ENCODE results near the gene DNAJC16.
A peak's percentile ranks its signal among the peaks of the same experiment; 100 is the strongest.
"Not testable (repeated sequence)": the region's sequence is repeated elsewhere in the genome, so short reads cannot be mapped to it uniquely, and the experiment has no call there.

DNAJC16 gene

GRCh38 chr1:15506831-15507230 is 19.8 kb upstream of the DNAJC16 start:
- DNase-seq (ENCODE audit: low spot score) (no peak), FAIRE-seq (no peak)

- FAIRE-seq = no peak
Measured at GRCh38 chr1:15507278-15507677, 19.4 kb upstream of the DNAJC16 start.

DNA sequence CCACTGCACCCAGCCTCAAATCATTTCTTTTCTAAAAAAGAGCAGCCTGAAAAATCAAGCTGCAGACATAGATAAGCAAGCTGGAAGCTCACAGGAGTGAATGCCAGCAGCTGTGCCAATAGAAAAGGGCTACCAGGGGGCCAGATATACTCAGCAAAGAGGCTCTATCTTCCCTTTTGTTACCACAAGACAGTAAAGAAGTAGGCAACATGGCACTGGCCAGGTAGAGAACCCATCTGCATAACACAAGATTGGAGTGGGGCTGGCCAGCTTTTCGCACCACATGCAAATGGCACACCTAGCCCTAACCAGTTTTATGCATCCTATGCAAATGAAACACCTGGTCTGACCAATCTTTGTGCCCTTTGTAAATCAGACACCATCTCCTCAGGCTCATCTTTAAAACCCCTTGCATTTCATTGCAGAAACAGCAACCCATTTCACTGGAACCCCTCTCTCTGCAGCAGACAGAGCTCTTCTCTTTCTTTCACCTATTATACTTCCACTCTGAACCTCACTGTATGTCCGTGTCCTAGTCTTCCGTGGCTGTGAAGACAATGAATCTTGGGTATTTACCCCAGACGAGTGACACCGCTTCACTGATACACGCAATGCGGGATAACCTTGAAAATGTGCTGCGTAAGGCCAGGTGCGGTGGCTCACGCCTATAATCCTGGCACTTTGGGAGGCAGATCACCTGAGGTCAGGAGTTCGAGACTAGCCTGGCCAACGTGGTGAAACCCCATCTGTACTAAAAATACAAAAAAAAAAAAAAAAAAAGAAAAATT is 17.8 kb upstream of the DNAJC16 start:
- FAIRE-seq (no peak), DNase-seq (ENCODE audit: low spot score) (no peak)

More at GRCh38 chr1:15507278-15507677, 19.4 kb upstream of the DNAJC16 start:
- no peak for DNase-seq (ENCODE audit: low spot score)

GRCh38 chr1:15509586-15509985 is 17.1 kb upstream of the DNAJC16 start:
- FAIRE-seq = no peak

DNA sequence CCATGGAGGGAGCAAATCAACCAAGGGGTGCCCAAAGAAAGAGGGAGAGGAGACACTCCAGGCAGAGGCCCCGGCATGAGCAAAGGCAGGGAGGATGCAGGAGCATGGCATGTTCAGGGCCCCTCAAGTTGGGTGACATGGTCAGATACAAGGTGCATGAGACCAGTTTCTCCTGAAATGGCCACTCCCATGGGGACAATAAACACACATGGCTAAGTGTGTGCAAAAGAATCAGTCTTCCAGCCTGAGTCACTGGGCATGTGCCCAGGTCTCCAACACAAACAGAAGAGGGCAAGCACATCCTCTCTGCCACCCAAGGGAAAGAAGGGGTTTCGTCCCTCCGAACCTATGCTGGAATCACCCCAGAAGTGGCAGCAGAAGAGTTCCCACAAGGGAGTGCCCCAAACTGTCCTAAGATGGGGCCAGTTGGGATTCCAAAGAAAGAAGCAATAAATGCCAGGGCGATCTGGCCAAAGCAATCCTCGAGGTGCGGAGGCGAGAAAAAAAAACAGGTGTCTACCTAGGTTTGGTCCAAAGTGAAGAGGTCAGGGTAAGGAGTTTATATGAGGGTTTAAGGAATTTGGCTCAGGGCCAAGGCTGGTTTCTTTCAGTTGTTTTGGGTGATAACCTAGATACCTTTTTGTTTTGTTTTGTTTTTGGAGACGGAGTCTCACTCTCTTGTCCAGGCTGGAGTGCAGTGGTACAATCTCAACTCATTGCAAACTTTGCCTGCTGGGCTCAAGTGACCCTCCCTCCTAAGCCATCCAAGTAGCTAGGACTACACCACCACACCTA is 15.8 kb upstream of the DNAJC16 start:
- FAIRE-seq (no peak), DNase-seq (ENCODE audit: low spot score) (no peak)

More at GRCh38 chr1:15509586-15509985, 17.1 kb upstream of the DNAJC16 start:
- DNase-seq (ENCODE audit: low spot score) = no peak

DNA sequence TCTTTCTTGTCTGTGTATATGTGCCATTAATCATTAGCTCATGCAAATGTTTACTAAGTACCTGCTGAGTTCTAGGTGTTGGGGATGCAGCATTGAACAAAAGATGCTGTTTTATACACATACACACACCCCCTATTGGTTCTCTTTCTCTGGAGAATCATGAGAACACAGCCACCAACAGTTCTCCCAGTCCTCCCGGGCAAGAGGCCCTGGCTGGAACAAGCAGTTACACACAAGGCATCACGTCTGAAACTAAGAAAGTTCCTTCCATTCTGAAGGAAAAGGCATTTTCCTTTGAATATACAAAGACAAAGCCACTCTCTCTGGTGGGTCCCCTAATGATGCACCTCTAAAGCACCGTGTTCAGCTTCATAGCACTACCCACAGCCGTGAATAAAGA is 13.5 kb upstream of the DNAJC16 start:
- FAIRE-seq (no peak), DNase-seq (ENCODE audit: low spot score) (no peak)

DNA sequence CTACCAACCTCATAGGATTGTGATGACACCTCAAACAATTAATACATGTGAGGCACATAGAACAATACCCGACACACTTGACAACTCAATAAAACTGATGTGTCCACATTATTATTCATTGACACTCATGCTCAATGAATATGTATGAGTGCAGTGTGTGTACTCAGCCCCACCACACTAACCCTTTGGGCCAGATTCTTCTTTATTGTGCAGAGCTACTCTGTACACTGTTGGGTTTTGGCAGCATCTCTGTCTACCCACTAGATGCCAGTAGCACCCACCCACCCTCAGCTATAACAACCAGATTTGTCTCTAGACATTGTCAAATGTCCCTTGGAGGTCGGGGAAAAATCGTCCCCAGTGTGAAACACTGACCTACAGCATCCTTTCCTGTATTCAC is 12.7 kb upstream of the DNAJC16 start:
- no peak for DNase-seq (ENCODE audit: low spot score)
- FAIRE-seq = no peak

GRCh38 chr1:15514557-15514956 is 12.1 kb upstream of the DNAJC16 start:
- not testable (repeated sequence) for DNase-seq (ENCODE audit: low spot score); FAIRE-seq

DNA sequence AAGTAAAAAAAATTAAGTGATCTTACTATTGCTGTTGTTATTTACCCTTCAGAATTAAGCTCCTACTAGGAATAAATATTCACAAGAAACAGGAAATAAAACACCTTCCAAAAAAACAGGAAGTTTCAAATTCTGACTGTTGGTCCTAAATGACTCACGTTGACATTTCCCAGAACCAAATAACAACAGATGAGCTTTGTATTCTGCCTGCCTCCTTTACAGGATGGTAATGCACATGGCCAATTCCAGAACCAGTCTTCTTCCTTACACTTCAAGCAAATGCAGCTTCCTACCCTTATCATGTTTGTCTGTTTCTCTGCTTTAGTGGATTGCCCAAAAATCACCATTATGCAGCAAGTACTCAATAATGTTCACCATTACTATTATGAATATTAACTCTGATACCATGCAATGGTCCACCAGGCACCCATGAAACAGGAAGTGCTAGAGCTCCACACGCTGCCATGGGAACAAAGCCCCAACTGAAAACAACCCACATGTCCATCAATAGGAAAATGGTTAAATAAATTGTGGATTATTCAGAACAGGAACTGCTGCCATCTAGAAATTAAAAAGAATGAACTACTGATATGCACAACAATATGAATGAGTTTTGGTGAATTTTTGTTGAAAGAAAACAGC is 11.5 kb upstream of the DNAJC16 start:
- FAIRE-seq = no peak
- no peak for DNase-seq (ENCODE audit: low spot score)

- DNase-seq (ENCODE audit: low spot score) = no peak
- no peak for FAIRE-seq
Measured at GRCh38 chr1:15519625-15520024, 7.0 kb upstream of the DNAJC16 start.

- DNase-seq (ENCODE audit: low spot score); FAIRE-seq: not testable (repeated sequence)
Measured at GRCh38 chr1:15521206-15521906, 5.3 kb upstream of the DNAJC16 start.

DNA sequence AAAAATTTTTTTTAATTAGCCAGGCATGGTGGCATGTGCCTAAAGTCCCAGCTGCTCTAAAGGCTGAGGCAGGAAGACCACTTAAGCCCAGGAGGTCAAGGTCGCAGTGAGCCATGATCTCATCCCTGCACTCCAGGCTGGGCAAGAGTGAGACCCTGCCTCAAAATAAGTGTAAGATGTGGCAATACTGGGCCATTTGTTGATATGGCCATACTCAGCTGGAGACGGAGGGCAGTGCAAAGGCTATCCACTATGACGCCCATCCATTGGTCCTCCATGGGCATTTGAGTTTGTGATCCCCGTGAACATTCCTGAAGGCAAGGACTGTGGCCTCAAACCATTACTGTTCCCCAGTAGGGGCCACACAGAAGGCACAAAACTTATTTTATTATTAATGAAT is 4.1 kb upstream of the DNAJC16 start:
- FAIRE-seq (no peak), DNase-seq (ENCODE audit: low spot score) (no peak)

DNA sequence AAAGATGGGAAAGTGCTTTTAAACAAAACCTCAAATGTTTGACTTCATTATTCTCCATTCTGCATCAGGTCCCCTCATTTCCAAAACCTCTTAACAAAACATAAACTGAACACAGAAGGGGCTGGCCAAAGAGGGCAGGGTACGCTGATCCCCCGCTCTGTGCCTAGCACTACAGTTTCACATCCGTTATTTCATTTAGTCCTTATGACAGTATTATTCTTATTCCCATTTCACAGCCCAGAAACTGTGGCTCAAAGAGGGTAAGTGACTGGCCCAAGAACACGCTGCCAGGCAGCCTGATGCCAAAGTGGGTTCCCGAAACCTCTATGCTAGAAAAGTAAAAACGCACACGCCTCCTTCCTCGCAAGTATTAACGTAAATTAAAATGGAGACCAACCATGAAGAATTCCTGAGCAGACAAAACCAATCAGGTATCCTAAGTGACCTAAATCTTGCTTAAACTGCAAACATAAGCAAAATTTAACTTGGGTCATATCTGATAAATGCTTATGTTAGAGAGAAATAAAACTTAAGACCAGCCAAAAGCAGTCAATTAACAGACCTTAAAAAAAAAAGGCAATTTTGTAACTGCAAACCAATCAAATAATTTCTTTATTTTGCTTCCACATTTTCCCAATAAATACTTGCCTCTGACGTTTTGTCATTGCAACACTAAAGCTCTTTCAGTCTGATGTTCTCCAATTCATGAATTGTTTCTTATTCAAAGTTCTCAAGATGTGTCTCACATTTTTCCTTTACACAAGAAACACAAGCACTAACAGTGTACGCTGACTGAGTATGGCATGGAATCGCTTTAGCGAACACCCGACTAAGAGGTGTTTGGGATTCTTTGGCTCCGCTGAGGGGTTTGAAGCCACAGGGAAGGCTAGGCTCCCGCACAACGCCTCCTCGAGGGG is 3.3 kb upstream of the DNAJC16 start:
- FAIRE-seq (no peak), DNase-seq (ENCODE audit: low spot score) (no peak)

GRCh38 chr1:15524021-15524282 is 2.7 kb upstream of the DNAJC16 start, which contains the start of gene CASP9:
TSS of gene CASP9 (minus strand) at chr1:15524215. CDS start at chr1:15524200, 15 bp downstream.
- DNase-seq (ENCODE audit: low spot score) (no peak), FAIRE-seq (no peak)

GRCh38 chr1:15524283-15525049 is 2.2 kb upstream of the DNAJC16 start:
- DNase-seq (ENCODE audit: low spot score) (peak; percentile 96), FAIRE-seq (peak; percentile 88)

DNA sequence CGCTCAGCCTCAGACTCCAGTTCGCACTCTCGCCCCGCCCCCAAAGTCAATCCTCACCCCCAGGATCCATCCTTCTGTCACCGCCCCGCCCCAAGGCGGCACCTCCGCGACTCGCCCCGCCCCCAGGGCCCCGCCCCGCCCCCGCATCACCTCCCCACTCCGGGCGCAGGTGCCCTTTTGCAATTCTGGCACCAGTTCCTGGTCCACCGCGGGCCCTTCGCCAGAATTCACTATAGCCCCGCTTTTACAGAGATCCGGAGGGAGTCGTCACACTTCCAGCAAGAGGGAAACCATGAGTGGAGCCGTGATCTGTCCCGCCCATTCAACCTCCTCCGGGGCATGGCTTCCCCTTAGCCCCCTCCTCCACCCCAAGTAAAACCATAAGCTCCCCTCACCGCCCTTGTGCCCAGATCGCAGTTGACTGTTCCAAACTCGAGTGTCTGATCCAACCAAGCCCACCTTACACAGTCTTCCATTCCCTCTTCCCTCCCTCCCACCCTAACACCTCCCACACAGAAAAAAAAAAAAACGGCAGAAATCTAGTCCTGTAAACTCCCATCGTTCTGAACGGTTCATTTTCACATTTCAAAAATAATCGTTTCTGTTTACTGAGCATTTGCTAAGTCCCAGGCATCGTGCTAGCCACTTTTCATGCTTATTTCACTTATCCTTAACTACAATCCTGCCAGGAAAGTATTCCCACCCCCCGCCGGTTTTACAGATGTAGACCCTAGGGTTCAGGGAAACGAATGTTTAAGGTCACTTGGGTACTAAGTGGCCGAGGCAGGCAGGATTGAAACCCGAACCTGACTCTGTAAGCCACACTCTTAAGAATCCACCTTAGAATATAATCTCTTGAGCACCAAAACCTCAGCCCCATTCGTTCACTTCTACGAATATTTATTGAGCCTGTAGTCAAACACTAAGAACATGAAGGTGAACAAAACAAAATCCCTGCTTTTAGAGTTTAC is 1.3 kb upstream of the DNAJC16 start:
- DNase-seq (ENCODE audit: low spot score) (no peak), FAIRE-seq (no peak)

DNA sequence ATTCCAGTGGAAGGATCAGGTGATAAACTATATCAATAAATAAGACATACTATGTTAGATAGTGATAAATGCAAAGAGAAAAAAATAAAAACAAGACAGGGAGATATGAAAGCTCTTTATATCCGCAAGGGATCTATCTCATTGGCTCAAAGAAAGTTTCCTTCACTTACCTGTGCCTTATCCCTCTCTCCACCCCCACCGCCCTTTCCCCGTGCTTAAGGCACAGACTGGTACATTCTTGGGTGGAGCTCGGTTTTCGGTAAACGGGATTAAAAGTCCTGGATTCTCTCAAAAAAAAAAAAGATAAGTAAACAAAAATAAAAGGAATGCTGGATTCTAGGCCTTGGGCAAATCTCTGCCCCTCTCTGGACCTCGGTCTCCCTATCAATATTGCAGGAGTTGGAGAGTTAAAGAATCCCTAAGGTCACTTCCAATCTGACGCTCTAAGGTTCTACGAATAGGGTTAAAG is 593 bp upstream of the DNAJC16 start:
- DNase-seq (ENCODE audit: low spot score) (no peak), FAIRE-seq (no peak)

GRCh38 chr1:15531003-15531402 is 4.4 kb downstream of the DNAJC16 start:
- no peak for DNase-seq (ENCODE audit: low spot score)
- no peak for FAIRE-seq
